LNCaP clone FGC (cell line): Measurements from ENCODE around the gene TMEM232.
"Not testable (repeated sequence)": the region's sequence is repeated elsewhere in the genome, so short reads cannot be mapped to it uniquely, and the experiment has no call there.

Experiments
- DNase-seq: peaks from one replicate; pipeline ENCODE4 v3.0.0-alpha.2; 2011; ENCODE audit warnings: low read depth
- H3K4me3 ChIP-seq: 2 replicates; pipeline ENCODE4 v1.5.1; 2011; ENCODE audit warnings: mild to moderate bottlenecking, low read depth, low read length, control low read depth
- CTCF ChIP-seq: IDR thresholded peaks from 2 replicates; pipeline ENCODE4 v1.5.1; 2012; ENCODE audit warnings: mild to moderate bottlenecking; ENCODE audit not compliant: control insufficient read depth, insufficient read depth; ENCODE audit errors: extremely low read depth

The TMEM232 gene

GRCh38 chr5:110707260-110707844 is 19.1 kb downstream of the TMEM232 start:
- no peak for TF ChIP-seq CTCF
- H3K4me3 ChIP-seq: no peak overlapping the region
- DNase-seq: no peak

GRCh38 chr5:110705349-110705748 is 21.1 kb downstream of the TMEM232 start:
- no peak for DNase-seq
- no peak overlapping the region for H3K4me3 ChIP-seq
- TF ChIP-seq CTCF: no peak

GRCh38 chr5:110703481-110703880 is 23.0 kb downstream of the TMEM232 start:
- TF ChIP-seq CTCF: no peak
- DNase-seq: peak; percentile 11
- H3K4me3 ChIP-seq: no peak overlapping the region

- TF ChIP-seq CTCF: no peak
- peak; percentile 54 for DNase-seq
- H3K4me3 ChIP-seq: no peak overlapping the region
Observed at GRCh38 chr5:110702704-110703103, 23.8 kb downstream of the TMEM232 start.

- H3K4me3 ChIP-seq: no peak overlapping the region
- no peak for TF ChIP-seq CTCF
- DNase-seq: no peak
Observed at GRCh38 chr5:110702300-110702699, 24.2 kb downstream of the TMEM232 start.

- not testable (repeated sequence) for DNase-seq, H3K4me3 ChIP-seq
Observed at GRCh38 chr5:110692669-110693068, 33.8 kb downstream of the TMEM232 start.

GRCh38 chr5:110690587-110690986 is 35.9 kb downstream of the TMEM232 start:
- not testable (repeated sequence) for H3K4me3 ChIP-seq, DNase-seq

GRCh38 chr5:110687485-110687884 is 39.0 kb downstream of the TMEM232 start:
- no peak overlapping the region for H3K4me3 ChIP-seq
- TF ChIP-seq CTCF: no peak
- DNase-seq: no peak
